NT2/D1 (cell line): ENCODE data around the gene LGALS9B.
"Not testable (repeated sequence)": the region's sequence is repeated elsewhere in the genome, so short reads cannot be mapped to it uniquely, and the experiment has no call there.

Source experiments
- SUZ12 ChIP-seq: IDR thresholded peaks from 2 replicates; pipeline ENCODE4 v1.6.1; 2011; ENCODE audit not compliant: insufficient read length, insufficient read depth; ENCODE audit errors: extremely low read depth
- YY1 ChIP-seq: IDR thresholded peaks from 2 replicates; pipeline ENCODE4 v1.6.1; 2011; ENCODE audit not compliant: insufficient read length, insufficient read depth
- ZNF274 ChIP-seq: IDR thresholded peaks from 2 replicates; pipeline ENCODE4 v1.6.1; 2011; ENCODE audit warnings: mild to moderate bottlenecking, low read depth, low read length

- not testable (repeated sequence) for TF ChIP-seq ZNF274, YY1, SUZ12
Measured at GRCh38 chr17:20467447-20467846, at the start of gene LGALS9B.
